ENCODE data around the gene RNF169.

GRCh38 chr11:74860743-74861142 lies 112.1 kb downstream of the RNF169 start:
- TF ChIP-seq CTCF (conservative IDR thresholded peaks at IDR 0.05; ENCODE audit: low read depth, low read length) (no peak), POLR2A (IDR thresholded peaks at IDR 0.05; ENCODE audit: low read depth, low read length) (no peak), CHD1 (IDR thresholded peaks at IDR 0.05; ENCODE audit: low read depth, low read length) (no peak), MAZ (IDR thresholded peaks at IDR 0.05; ENCODE audit: borderline replicate concordance, low read depth, low read length) (no peak), RCOR1 (IDR thresholded peaks at IDR 0.05; ENCODE audit: insufficient replicate concordance, low read length) (no peak)
